ENCODE data around the gene HNF1B.
"Not testable (repeated sequence)": the region's sequence is repeated elsewhere in the genome, so short reads cannot be mapped to it uniquely, and the experiment has no call there.

HNF1B gene

GRCh38 chr17:37683454-37683984, 61.3 kb downstream of the HNF1B start:
- no peak overlapping the region for H3K4me3 ChIP-seq (ENCODE audit: low read length)
- no peak for DNase-seq (ENCODE audit: low read depth)
- TF ChIP-seq, protein P1, sequence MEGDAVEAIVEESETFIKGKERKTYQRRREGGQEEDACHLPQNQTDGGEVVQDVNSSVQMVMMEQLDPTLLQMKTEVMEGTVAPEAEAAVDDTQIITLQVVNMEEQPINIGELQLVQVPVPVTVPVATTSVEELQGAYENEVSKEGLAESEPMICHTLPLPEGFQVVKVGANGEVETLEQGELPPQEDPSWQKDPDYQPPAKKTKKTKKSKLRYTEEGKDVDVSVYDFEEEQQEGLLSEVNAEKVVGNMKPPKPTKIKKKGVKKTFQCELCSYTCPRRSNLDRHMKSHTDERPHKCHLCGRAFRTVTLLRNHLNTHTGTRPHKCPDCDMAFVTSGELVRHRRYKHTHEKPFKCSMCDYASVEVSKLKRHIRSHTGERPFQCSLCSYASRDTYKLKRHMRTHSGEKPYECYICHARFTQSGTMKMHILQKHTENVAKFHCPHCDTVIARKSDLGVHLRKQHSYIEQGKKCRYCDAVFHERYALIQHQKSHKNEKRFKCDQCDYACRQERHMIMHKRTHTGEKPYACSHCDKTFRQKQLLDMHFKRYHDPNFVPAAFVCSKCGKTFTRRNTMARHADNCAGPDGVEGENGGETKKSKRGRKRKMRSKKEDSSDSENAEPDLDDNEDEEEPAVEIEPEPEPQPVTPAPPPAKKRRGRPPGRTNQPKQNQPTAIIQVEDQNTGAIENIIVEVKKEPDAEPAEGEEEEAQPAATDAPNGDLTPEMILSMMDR (conservative IDR thresholded peaks at IDR 0.05; ENCODE audit: low read length): no peak

- TF ChIP-seq, protein P1 (conservative IDR thresholded peaks at IDR 0.05; ENCODE audit: low read length): no peak
- no peak overlapping the region for H3K4me3 ChIP-seq (ENCODE audit: low read length)
- no peak for DNase-seq (ENCODE audit: low read depth)
Observed at GRCh38 chr17:37682007-37682406, 62.9 kb downstream of the HNF1B start.

- H3K4me3 ChIP-seq (ENCODE audit: low read length); DNase-seq (ENCODE audit: low read depth): not testable (repeated sequence)
Observed at GRCh38 chr17:37679995-37680394, 64.9 kb downstream of the HNF1B start.

DNA sequence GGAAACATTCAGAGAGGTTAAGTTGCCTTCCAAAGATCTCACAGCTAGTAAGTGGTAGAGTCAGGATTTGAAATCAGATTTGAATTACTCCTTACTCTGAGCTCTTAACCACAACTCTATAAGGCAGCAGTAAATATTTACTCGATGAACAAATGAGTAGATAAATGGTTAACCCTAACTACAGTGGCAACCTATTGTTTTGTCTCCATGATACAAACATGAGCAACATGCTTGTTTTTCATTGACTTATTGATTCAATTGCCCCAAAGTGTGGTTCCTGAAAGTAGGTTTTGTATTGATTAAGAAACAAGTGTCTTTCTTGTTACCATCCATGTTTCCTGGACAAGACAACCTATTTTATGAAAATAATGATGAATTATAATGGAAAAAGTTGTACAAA, 66.8 kb downstream of the HNF1B start:
- no peak overlapping the region for H3K4me3 ChIP-seq (ENCODE audit: low read length)
- no peak for DNase-seq (ENCODE audit: low read depth)

GRCh38 chr17:37677021-37677420, 67.8 kb downstream of the HNF1B start:
- DNase-seq (ENCODE audit: low read depth): no peak
- no peak overlapping the region for H3K4me3 ChIP-seq (ENCODE audit: low read length)
- TF ChIP-seq, protein P1 (conservative IDR thresholded peaks at IDR 0.05; ENCODE audit: low read length): no peak

More for the DNA sequence above, 66.8 kb downstream of the HNF1B start:
- TF ChIP-seq, protein P1 (conservative IDR thresholded peaks at IDR 0.05; ENCODE audit: low read length): no peak

DNA sequence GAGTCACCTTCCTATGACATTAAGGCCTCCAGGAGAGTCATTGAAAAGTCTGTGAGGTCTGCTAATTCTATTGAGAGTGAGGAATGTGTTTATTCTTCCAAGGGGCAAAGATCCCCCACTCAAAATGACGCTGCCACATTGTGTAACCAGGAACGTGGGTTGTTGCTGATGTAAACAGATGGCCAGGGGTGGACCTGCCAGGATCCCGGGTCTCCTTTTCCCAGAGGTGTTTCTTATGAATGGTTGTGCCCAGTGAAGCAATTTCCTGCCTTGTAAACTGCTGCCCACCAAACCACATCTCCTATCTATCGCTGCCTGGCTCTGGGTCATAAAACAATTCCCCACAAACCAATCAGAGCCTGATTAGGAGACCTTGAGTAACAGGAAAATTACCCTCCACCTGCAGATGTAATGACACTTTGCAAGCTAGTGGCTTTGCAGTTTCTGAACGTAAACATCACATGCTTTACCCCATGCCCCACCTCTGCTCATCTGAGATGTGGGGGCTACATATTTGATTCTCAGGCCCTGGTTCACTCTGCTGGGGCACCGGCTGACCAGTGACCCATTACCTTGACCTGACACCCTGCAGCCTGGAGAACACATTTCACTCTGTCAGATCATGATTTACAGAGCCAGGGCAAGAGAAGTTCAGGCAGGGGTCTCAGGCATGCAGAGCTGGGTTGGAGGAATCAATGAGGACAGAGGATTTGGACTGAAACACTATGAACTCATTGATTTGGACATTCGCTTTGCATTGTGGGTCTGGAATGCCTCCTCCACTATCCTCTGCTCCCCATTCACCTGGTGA, 68.5 kb downstream of the HNF1B start:
- H3K4me3 ChIP-seq (ENCODE audit: low read length): no peak overlapping the region
- DNase-seq (ENCODE audit: low read depth): peak; percentile 37
- TF ChIP-seq, protein P1 (conservative IDR thresholded peaks at IDR 0.05; ENCODE audit: low read length): no peak

GRCh38 chr17:37674511-37674910, 70.3 kb downstream of the HNF1B start:
- DNase-seq (ENCODE audit: low read depth): no peak
- no peak overlapping the region for H3K4me3 ChIP-seq (ENCODE audit: low read length)
- TF ChIP-seq, protein P1 (conservative IDR thresholded peaks at IDR 0.05; ENCODE audit: low read length): no peak

Data from AG10803 (cell line).